Nephron (organoid): Measurements from ENCODE around the gene AGBL5.

Experiments
- H3K27ac Mint-ChIP-seq, 3 experiments: 2 replicates each; pipeline ENCODE4 v1.8.0; 2020; ENCODE audit warnings: mixed read lengths in 3 of 3, mild to moderate bottlenecking in 2 of 3, moderate library complexity in 1 of 3
- H3K27me3 Mint-ChIP-seq: 2 replicates; pipeline ENCODE4 v1.8.0; 2021; ENCODE audit warnings: low read depth, mild to moderate bottlenecking, moderate library complexity, mixed read lengths
- H3K36me3 Mint-ChIP-seq: 2 replicates; pipeline ENCODE4 v1.8.0; 2020; ENCODE audit warnings: low read depth, mixed read lengths
- H3K4me1 Mint-ChIP-seq: 2 replicates; pipeline ENCODE4 v1.8.0; 2020; ENCODE audit warnings: mixed read lengths
- H3K4me3 Mint-ChIP-seq, 3 experiments: 2 replicates each; pipeline ENCODE4 v1.8.0; 2020; ENCODE audit warnings: mild to moderate bottlenecking in 3 of 3, mixed read lengths in 3 of 3, moderate library complexity in 2 of 3
- H3K9me3 Mint-ChIP-seq: 2 replicates; pipeline ENCODE4 v1.8.0; 2020; ENCODE audit warnings: mixed read lengths
- TF ChIP-seq, protein P1 (sequence below), 3 experiments: fragments of 200-600 bp; sonication (generic); IDR thresholded peaks; one replicate each; pipeline ENCODE4 v1.5.0; 2021; ENCODE audit warnings: antibody characterized with exemption in 3 of 3; ENCODE audit not compliant: unreplicated experiment in 3 of 3

AGBL5 gene

DNA sequence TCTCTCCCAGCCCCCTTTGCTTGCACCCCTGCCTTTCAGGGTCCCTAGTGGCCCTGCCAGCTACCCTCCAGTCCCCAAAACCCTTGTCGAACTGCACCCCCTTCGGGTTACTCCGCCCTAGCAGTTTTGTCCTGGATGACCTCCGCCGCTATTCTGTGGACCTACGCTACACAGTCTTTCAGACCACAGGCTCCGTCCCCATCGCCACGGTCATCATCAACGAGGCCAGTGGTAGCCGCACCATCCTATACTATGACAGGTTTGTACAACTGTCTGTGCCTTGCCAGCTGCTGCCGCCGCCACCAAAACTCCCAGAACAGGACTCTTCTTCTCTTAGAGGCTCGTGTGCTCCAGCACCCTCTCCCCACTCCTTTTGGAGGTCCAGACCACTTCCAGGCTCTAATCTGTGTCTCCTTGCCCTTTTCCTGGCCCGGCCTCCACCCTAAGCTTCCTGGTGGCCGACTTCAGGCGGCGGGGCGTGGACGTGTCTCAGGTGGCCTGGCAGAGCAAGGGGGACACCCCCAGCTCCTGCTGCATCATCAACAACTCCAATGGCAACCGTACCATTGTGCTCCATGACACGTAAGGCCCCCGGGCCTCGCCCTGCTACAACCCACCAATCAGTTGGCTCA, 43.0 kb downstream of the AGBL5 start:
- Mint-ChIP-seq H3K4me3 (no peak overlapping the region), H3K9me3 (no peaks in the 10 kb centered on the region), H3K27ac (peak overlapping the region in 2 of 3 experiments; percentile 5 to 79), H3K27me3 (peaks cover 3% of the 10 kb centered on the region), H3K36me3 (no peaks in the 10 kb centered on the region), H3K4me1 (peaks cover 14% of the 10 kb centered on the region)
- TF ChIP-seq, protein P1, sequence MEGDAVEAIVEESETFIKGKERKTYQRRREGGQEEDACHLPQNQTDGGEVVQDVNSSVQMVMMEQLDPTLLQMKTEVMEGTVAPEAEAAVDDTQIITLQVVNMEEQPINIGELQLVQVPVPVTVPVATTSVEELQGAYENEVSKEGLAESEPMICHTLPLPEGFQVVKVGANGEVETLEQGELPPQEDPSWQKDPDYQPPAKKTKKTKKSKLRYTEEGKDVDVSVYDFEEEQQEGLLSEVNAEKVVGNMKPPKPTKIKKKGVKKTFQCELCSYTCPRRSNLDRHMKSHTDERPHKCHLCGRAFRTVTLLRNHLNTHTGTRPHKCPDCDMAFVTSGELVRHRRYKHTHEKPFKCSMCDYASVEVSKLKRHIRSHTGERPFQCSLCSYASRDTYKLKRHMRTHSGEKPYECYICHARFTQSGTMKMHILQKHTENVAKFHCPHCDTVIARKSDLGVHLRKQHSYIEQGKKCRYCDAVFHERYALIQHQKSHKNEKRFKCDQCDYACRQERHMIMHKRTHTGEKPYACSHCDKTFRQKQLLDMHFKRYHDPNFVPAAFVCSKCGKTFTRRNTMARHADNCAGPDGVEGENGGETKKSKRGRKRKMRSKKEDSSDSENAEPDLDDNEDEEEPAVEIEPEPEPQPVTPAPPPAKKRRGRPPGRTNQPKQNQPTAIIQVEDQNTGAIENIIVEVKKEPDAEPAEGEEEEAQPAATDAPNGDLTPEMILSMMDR (IDR thresholded peaks at IDR 0.05; ENCODE audit: unreplicated experiment in 3 of 3), result no peak

DNA sequence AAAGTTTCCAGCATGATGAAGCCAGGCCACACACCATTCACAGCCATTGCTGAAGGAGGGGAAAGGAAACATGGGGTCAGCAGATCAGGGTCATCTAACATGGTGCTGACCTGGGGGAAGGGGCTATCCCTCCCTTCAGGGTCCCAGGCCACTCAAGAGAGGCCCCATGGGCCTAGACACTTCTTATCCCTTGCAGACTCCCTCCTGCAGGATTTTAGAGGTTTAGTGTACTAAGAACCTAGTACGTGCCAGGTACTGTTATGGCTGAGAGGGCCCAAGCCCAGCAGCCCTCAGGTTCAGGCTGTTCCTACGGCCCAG, 43.9 kb downstream of the AGBL5 start:
- Mint-ChIP-seq H3K4me1 (peaks cover 14% of the 10 kb centered on the region), H3K36me3 (no peaks in the 10 kb centered on the region), H3K9me3 (no peaks in the 10 kb centered on the region), H3K27me3 (peaks cover 3% of the 10 kb centered on the region), H3K4me3 (peak overlapping the region; percentile 76 to 81 (median 78)), H3K27ac (peak overlapping the region; percentile 60 to 77 (median 72))
- TF ChIP-seq, protein P1 (IDR thresholded peaks at IDR 0.05; ENCODE audit: unreplicated experiment in 3 of 3), result no peak

DNA sequence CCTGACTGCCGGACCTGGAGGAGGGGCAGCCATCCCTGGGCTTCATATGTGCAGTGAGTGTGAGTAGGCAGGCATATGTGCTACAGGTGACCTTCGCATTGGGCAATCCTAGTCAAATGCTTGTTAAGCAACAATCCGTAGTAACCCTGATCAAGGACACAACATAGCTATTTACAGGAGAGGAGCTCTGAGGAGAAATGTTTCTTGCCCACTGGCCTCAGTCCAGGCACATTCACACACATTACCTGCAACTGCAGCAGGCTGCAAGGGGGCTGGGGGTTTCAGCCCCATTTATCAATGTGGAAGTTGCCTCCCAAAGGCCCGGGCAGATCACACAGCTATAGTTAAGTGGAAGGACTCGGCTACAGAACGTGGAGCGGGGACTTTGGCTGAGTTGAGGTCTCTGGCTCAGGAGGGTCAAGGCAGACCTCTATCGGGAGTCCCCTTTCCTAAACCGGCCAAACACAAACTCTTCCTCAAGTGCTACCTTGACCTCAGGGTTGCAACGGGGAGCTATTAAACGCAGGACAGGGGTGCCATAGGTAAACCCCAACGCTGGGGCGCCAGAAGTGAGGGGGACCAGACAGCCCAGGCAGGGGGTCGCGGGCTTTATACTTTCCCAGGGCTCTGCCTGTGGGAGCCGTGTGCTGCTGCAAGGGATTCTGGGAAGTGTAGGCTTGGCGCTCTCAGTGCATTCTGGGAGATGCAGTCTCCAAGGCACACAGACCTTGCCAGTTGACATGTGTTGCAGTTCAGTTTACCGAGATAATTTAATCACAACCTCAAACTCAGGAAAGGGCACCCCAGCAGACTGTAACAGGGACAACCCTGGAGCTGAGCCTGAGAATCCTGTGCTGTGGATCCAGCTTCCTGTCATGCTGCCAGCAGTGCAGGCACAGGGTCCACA, 44.5 kb downstream of the AGBL5 start:
- H3K27ac Mint-ChIP-seq, result peak overlapping the region; percentile 72 to 77 (median 76)
- H3K9me3 Mint-ChIP-seq, result no peaks in the 10 kb centered on the region
- H3K36me3 Mint-ChIP-seq, result no peaks in the 10 kb centered on the region
- H3K27me3 Mint-ChIP-seq, result peaks cover 3% of the 10 kb centered on the region
- peaks cover 14% of the 10 kb centered on the region for H3K4me1 Mint-ChIP-seq
- TF ChIP-seq, protein P1 (IDR thresholded peaks at IDR 0.05; ENCODE audit: unreplicated experiment in 3 of 3), result no peak
- H3K4me3 Mint-ChIP-seq, result peak overlapping the region; percentile 76 to 81 (median 78)

DNA sequence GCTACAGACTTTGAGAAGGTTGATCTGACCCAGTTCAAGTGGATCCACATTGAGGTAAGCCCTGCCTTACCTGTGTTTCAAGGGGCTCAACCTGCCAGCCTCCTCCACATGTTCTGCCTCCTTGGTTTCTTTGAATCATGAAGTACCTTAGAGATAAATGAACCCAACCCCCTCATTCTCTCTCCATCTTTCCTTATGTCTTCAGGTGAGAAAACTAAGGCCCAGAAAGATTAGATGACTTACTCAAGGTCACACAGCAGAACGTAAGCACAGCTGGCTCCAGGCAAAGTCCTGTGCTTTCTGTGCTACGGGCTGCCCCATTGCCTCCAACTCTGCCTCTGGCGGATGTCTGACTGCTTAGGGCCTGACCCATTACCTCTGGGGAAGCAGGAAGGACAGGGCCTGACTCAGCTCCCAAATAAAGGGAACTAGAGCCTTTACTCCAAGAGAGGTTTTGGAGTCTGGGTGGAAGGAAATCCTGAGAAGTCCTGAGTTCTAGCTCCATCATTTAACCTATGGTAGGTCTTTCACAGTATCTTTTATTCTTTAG, 45.4 kb downstream of the AGBL5 start:
- H3K27ac Mint-ChIP-seq, result peak overlapping the region in 1 of 3 experiments; percentile 76
- peaks cover 14% of the 10 kb centered on the region for H3K4me1 Mint-ChIP-seq
- H3K36me3 Mint-ChIP-seq, result no peaks in the 10 kb centered on the region
- H3K4me3 Mint-ChIP-seq, result no peak overlapping the region
- TF ChIP-seq, protein P1 (IDR thresholded peaks at IDR 0.05; ENCODE audit: unreplicated experiment in 3 of 3), result no peak
- no peaks in the 10 kb centered on the region for H3K9me3 Mint-ChIP-seq
- H3K27me3 Mint-ChIP-seq, result peaks cover 3% of the 10 kb centered on the region

DNA sequence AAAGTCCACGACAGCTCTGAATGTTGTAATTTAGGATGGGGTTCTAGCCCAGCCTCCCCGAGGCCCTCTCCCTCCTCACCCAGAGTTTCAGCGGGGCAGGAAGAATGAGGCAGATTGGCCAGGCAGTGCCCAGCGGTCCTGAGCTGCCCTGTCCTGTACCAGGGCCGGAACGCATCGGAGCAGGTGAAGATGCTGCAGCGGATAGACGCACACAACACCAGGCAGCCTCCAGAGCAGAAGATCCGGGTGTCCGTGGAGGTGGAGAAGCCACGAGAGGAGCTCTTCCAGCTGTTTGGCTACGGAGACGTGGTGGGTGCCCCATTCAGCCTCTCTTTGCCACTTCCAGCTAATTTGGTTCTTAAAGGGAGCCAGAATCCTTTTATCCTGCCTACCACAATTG, 45.9 kb downstream of the AGBL5 start:
- Mint-ChIP-seq H3K4me3 (no peak overlapping the region), H3K27ac (no peak overlapping the region), H3K9me3 (no peaks in the 10 kb centered on the region), H3K27me3 (peaks cover 3% of the 10 kb centered on the region), H3K4me1 (peaks cover 14% of the 10 kb centered on the region), H3K36me3 (no peaks in the 10 kb centered on the region)
- TF ChIP-seq, protein P1 (IDR thresholded peaks at IDR 0.05; ENCODE audit: unreplicated experiment in 3 of 3), result no peak
